ENCODE results near the gene GHDC. TPM values are rescaled to one million over a fixed set of nuclear protein-coding genes. Genes with fewer than 3 reads are reported as not detected.

The GHDC gene, protein sequence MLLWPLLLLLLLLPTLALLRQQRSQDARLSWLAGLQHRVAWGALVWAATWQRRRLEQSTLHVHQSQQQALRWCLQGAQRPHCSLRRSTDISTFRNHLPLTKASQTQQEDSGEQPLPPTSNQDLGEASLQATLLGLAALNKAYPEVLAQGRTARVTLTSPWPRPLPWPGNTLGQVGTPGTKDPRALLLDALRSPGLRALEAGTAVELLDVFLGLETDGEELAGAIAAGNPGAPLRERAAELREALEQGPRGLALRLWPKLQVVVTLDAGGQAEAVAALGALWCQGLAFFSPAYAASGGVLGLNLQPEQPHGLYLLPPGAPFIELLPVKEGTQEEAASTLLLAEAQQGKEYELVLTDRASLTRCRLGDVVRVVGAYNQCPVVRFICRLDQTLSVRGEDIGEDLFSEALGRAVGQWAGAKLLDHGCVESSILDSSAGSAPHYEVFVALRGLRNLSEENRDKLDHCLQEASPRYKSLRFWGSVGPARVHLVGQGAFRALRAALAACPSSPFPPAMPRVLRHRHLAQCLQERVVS
- 18.0 to 20.3 TPM (median 19.5 TPM) in 5 replicates for total RNA-seq (2022; extraction: Qiagen RNA extraction)

DNA sequence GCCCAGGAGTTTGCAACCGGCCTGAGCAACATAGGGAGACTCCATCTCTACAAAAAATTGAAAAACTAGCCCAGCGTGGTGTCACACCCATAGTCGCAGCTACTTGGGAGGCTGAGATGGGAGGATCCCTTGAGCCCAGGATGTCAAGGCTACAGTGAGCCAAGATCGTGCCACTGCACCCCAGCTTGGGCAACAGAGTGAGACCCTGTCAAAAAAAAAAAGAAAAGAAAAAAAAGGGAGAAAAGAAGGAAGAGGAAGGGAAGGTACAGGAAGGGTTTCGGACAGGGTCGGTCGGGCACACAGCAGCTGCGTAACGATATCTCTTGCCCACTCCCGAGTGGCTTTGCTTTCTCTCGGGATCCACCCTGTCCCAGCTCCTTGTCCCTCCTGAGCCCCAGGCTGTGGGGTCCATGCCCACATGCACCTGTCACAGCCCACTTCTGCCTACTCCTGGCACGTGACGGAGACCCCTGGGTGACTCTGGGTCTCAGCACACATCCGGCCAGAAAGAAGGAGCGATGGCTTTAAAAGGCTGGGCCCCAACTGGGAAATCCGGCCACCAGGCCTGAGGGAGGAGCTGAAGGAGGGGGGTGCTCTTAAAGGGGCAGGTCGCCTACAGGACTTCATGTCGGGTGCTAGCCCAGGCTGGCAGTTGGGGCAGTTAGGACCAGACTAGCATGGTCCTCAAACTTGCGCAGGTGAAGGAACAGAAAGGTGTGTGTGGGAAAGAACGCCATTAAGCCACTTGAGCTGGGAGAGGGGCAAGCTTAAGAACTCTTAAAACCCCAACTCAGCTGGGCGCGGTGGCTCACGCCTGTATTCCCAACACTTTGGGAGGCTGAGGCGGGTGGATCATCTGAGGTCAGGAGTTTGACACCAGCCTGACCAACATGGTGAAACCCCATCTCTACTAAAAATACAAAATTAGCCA, at the start of gene GHDC:
TSS of gene GHDC (minus strand) at position 526 of the 931 bp plus-strand sequence. CDS start 913 bp downstream, outside the sequence.

DNA sequence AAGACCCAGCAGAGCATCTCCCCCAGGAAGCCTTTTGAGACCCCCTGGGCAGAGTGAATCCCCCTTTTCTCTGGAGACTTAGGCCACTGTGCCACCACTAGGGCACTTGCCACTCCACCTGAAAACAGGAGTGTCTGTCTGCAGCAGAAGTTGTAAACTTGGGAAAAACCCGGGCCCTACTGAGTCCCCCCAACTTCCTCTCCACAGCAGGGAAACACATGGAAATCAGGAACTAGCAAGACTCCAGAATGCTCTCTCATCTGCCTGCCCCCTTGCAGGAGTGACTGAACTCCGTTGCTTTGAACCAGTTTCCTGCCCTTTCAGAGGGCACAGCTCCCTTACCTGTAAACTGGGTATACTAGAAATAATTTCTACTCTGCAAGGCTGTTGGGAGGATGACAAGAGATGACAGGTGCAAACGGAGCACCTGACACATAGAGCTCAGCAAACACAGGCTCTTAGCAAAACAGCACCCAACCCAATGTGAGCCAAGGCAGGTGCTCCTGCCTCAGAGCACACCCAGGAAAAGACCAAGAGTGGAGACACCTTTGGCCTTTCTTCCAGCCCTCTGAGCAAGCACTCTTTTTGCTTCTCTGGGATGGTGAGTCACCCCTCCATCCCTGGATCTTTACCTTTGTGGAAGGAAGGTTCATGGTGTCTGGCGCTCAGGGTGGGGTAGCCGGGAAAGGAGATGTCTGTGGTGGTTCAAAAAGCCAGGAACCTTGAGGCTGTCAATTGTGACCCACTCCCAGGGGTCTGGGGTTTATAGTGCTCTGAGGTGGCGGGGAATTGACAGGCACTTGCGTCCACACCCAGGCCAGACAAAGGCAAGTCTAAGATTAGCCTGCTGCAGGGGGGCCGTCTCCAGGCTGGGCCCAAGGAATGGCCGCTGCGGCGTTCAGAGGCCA, 9.3 kb downstream of the GHDC start, which contains the start of gene HCRT:
TSS of gene HCRT (minus strand) at position 740 of the 908 bp plus-strand sequence. CDS start at position 653, 87 bp downstream.

DNA sequence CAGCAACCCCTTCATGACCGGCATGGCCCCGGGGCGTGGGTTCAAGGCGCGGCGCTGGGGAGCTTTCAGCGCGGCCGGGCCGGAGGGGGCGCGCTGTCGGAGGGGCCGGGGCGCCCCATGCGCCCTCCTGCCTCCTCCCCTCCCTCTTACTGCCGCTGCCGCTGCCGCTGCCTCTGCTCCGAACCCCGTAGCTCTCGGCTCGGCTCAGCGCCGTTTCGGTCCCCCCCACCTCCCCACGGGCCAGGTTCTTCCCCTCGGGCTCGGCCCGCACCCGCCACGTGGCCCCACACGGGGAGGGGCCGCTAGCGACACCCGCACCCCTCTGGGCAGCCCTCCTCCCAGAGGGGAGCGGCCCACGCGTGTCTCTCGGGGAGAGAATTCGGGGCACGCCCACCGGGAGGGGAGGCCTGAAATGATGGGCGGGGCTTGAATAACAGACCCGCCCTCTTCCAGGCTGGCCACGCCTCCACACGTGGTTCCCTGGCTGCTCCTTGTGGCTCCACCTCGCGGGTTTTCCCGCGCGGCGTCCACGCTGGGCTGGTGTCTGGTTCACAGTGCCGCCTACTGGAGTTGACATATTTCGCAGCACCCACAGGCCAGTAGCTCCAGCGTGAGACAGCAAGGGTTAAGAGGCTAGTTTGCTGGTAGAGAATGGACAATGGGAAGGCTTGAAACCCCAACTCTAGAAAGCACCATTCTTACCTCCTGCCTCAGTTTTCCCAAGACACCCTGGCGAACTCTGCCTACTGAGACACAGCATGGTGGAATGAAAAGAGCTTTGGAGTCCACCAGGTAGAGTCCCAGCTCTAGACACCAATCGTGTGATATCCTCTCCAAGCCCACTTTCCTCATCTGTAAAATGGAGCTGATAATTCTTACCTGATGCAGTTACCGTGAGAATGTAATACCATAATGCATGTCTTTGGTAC, 13.1 kb downstream of the GHDC start, which contains the start of gene KCNH4:
TSS of gene KCNH4 (minus strand) at position 221 of the 929 bp plus-strand sequence. CDS start at position 24, 197 bp downstream.

Other genes starting within 250 kb of the GHDC start
- 64.1 to 67.9 TPM (median 66.6 TPM) in 5 replicates for gene CNP, start 227.7 kb downstream of the GHDC start, total RNA-seq (2022; extraction: Qiagen RNA extraction)
- gene DNAJC7, start 177.1 kb downstream of the GHDC start, total RNA-seq (2022; extraction: Qiagen RNA extraction) = 111 to 114 TPM (median 113 TPM) in 5 replicates
- gene NKIRAS2, start 174.4 kb downstream of the GHDC start, total RNA-seq (2022; extraction: Qiagen RNA extraction) = 40.1 to 51.5 TPM (median 44.0 TPM) in 5 replicates
- gene C17orf113, start 143.9 kb downstream of the GHDC start, total RNA-seq (2022; extraction: Qiagen RNA extraction) = 0.53 to 0.92 TPM (median 0.73 TPM) in 5 replicates
- gene ZNF385C, start 96.0 kb downstream of the GHDC start, total RNA-seq (2022; extraction: Qiagen RNA extraction) = 0.12 to 0.39 TPM (median 0.30 TPM) in 5 replicates
- gene DHX58, start 81.8 kb downstream of the GHDC start, total RNA-seq (2022; extraction: Qiagen RNA extraction) = 0.22 to 0.62 TPM (median 0.45 TPM) in 5 replicates
- 41.3 to 45.4 TPM (median 44.6 TPM) in 5 replicates for gene KAT2A, start 73.1 kb downstream of the GHDC start, total RNA-seq (2022; extraction: Qiagen RNA extraction)
- not detected in 5 replicates for gene HSPB9, start 71.7 kb downstream of the GHDC start, total RNA-seq (2022; extraction: Qiagen RNA extraction)
- gene RAB5C, start 39.5 kb downstream of the GHDC start, total RNA-seq (2022; extraction: Qiagen RNA extraction) = 234 to 263 TPM (median 254 TPM) in 5 replicates
- 0.20 to 0.36 TPM (median 0.35 TPM) in 5 replicates for gene KCNH4, start 13.4 kb downstream of the GHDC start, total RNA-seq (2022; extraction: Qiagen RNA extraction)
- gene HCRT, start 9.0 kb downstream of the GHDC start, total RNA-seq (2022; extraction: Qiagen RNA extraction) = 0.21 to 0.50 TPM in 2 of 5 replicates, not detected in the others
- gene STAT5B, start 81.9 kb upstream of the GHDC start, total RNA-seq (2022; extraction: Qiagen RNA extraction) = 22.8 to 30.4 TPM (median 28.5 TPM) in 5 replicates
- gene STAT5A, start 94.0 kb upstream of the GHDC start, total RNA-seq (2022; extraction: Qiagen RNA extraction) = 5.7 to 7.7 TPM (median 6.3 TPM) in 5 replicates
- 68.1 to 79.3 TPM (median 71.3 TPM) in 5 replicates for gene STAT3, start 193.9 kb upstream of the GHDC start, total RNA-seq (2022; extraction: Qiagen RNA extraction)
- 396 to 431 TPM (median 412 TPM) in 5 replicates for gene CAVIN1, start 228.8 kb upstream of the GHDC start, total RNA-seq (2022; extraction: Qiagen RNA extraction)